CD8-positive, alpha-beta memory T cell (primary cell): ENCODE measurements around the gene CITED2. TPM values are rescaled to one million over a fixed set of nuclear protein-coding genes. Genes with fewer than 3 reads are reported as not detected.
A peak's percentile ranks its signal among the peaks of the same experiment; 100 is the strongest.
"Not testable (repeated sequence)": the region's sequence is repeated elsewhere in the genome, so short reads cannot be mapped to it uniquely, and the experiment has no call there.

ENCODE experiments used
- CTCF ChIA-PET: fragments of 350-600 bp; sonication (Branson Sonifier 250); formaldehyde crosslinking; loops from one replicate; lab custom pipeline; 2021; ENCODE audit warnings: antibody characterized with exemption; lab: Charles Lee
- POLR2A ChIA-PET: fragments of 350-600 bp; sonication (Branson Sonifier 250); formaldehyde crosslinking; loops from one replicate; lab custom pipeline; 2021; ENCODE audit warnings: antibody characterized with exemption; lab: Charles Lee
- DNase-seq, 5 donors: peaks; one replicate each; pipeline versions ENCODE4 v3.0.0 to v3.0.0-alpha.2; 2020 to 2022; ENCODE audit warnings: mixed read lengths in 1 of 5
- H3K27ac ChIP-seq: one replicate; pipeline ENCODE4 v1.7.0; 2013; ENCODE audit warnings: low read depth, mild to moderate bottlenecking, low read length, moderate library complexity
- H3K27me3 ChIP-seq: 2 replicates; pipeline ENCODE4 v1.7.0; 2013; ENCODE audit warnings: low read length, mild to moderate bottlenecking; ENCODE audit not compliant: insufficient read depth, poor library complexity, severe bottlenecking
- H3K36me3 ChIP-seq: 2 replicates; pipeline ENCODE4 v1.7.0; 2013; ENCODE audit warnings: mild to moderate bottlenecking, low read length, moderate library complexity; ENCODE audit not compliant: insufficient read depth
- H3K4me1 ChIP-seq: 2 replicates; pipeline ENCODE4 v1.7.0; 2013; ENCODE audit warnings: mild to moderate bottlenecking, low read length, moderate library complexity; ENCODE audit not compliant: insufficient read depth
- H3K4me3 ChIP-seq: 2 replicates; pipeline ENCODE4 v1.7.0; 2013; ENCODE audit warnings: mild to moderate bottlenecking, low read length
- H3K9me3 ChIP-seq: 2 replicates; pipeline ENCODE4 v1.7.0; 2013; ENCODE audit warnings: mild to moderate bottlenecking, low read length
- H3K27ac Mint-ChIP-seq, 8 donors: one replicate each; pipeline ENCODE4 v1.8.0; 2020 to 2021; ENCODE audit warnings: mixed read lengths in 8 of 8, mild to moderate bottlenecking in 6 of 8, inconsistent platforms in 3 of 8, moderate library complexity in 3 of 8
- H3K27me3 Mint-ChIP-seq, 2 donors: one replicate each; pipeline ENCODE4 v1.8.0; 2020 to 2021; ENCODE audit warnings: mixed read lengths in 2 of 2, mild to moderate bottlenecking in 1 of 2, moderate library complexity in 1 of 2
- H3K36me3 Mint-ChIP-seq, 3 donors: one replicate each; pipeline ENCODE4 v1.8.0; 2020 to 2021; ENCODE audit warnings: mixed read lengths in 3 of 3, inconsistent platforms in 1 of 3, mild to moderate bottlenecking in 1 of 3
- H3K4me1 Mint-ChIP-seq, 3 donors: one replicate each; pipeline ENCODE4 v1.8.0; 2020 to 2021; ENCODE audit warnings: mixed read lengths in 3 of 3, inconsistent platforms in 1 of 3, mild to moderate bottlenecking in 1 of 3
- H3K4me3 Mint-ChIP-seq, 7 donors: one replicate each; pipeline ENCODE4 v1.8.0; 2020 to 2021; ENCODE audit warnings: mixed read lengths in 7 of 7, mild to moderate bottlenecking in 6 of 7, moderate library complexity in 4 of 7, inconsistent platforms in 2 of 7
- H3K9me3 Mint-ChIP-seq, 5 donors: one replicate each; pipeline ENCODE4 v1.8.0; 2020 to 2022; ENCODE audit warnings: mixed read lengths in 5 of 5, mild to moderate bottlenecking in 3 of 5, moderate library complexity in 2 of 5, inconsistent platforms in 1 of 5
- polyA plus RNA-seq: library from polyadenylated mRNA; unstranded; fragments of 300-500 nt; fragmentation: Illumina TruSeq; gene quantifications from one replicate; pipeline ENCODE4 v1.2.3, GENCODE V29; 2021
- total RNA-seq, 2 experiments: library from RNA; stranded (reverse); gene quantifications; one replicate each; pipeline ENCODE4 v1.2.3, GENCODE V29; 2021

Gene CITED2
- total and polyA plus RNA-seq, 3 experiments from 2014 or later, result 53.8 to 69.8 (median 68.6) TPM

- POLR2A ChIA-PET, result interaction anchor here (0.8 to 1.3 kb wide), 3 partner anchors 45 to 596 kb away, joined by 3 to 5 read pairs (median 4); partner anchors contain the start of gene CCDC28A
- H3K4me1 ChIP-seq, result peaks cover 41% of the 10 kb centered on the region
Measured at GRCh38 chr6:139369068-139369467, 5.4 kb downstream of the CITED2 start.

DNA sequence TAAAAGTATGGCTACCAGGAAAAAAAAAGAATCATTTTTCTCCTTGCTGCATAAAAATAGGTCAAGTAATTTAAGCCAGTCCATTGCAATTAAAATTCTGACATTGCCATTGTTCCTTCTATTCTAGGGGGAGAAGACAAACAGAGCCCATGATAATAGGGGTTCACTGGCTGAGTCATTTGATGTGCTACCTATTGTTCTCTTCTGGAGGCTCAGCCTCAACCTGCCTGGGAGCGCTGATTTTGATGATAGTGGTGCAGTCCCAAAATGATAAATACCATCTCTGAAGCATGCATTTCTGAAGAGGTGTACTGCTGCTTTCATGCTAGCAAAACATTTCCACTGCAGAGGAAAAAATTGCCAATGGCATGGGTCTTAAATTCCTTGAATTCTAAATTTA lies 5.8 kb downstream of the CITED2 start:
- Histone ChIP-seq H3K36me3 (no peaks in the 10 kb centered on the region), H3K4me1 (peaks cover 41% of the 10 kb centered on the region), H3K27ac (no peak overlapping the region), H3K27me3 (no peaks in the 10 kb centered on the region), H3K4me3 (no peak overlapping the region), H3K9me3 (no peaks in the 10 kb centered on the region)
- Mint-ChIP-seq H3K27me3 (no peaks in the 10 kb centered on the region), H3K27ac (no peak overlapping the region), H3K4me3 (no peak overlapping the region), H3K4me1 (peaks cover 34 to 63% (median 52%) of the 10 kb centered on the region in 3 donors), H3K9me3 (no peaks in the 10 kb centered on the region), H3K36me3 (peaks cover 0 to 30% (median 11%) of the 10 kb centered on the region in 3 donors)
- DNase-seq, result no peak
- ChIA-PET POLR2A (no interaction called here), CTCF (interaction anchor here (4.9 kb wide), 1 partner anchor 149 kb away, joined by 88 read pairs; no protein-coding TSS in a partner anchor)

More at GRCh38 chr6:139369068-139369467, 5.4 kb downstream of the CITED2 start:
- peaks cover under 1 to 34% (median 11%) of the 10 kb centered on the region in 3 donors for H3K36me3 Mint-ChIP-seq
- H3K4me1 Mint-ChIP-seq, result peaks cover 32 to 59% (median 48%) of the 10 kb centered on the region in 3 donors
- Histone ChIP-seq H3K9me3 (no peaks in the 10 kb centered on the region), H3K27me3 (no peaks in the 10 kb centered on the region), H3K36me3 (no peaks in the 10 kb centered on the region), H3K27ac (no peak overlapping the region), H3K4me3 (no peak overlapping the region)
- no peaks in the 10 kb centered on the region for H3K9me3 Mint-ChIP-seq
- CTCF ChIA-PET, result interaction anchor here (0.8 to 2.1 kb wide), 24 partner anchors 9 to 1072 kb away, joined by 3 to 47 read pairs (median 4); no protein-coding TSS in a partner anchor
- no peak for DNase-seq
- no peak overlapping the region for H3K4me3 Mint-ChIP-seq
- peak overlapping the region in 2 of 8 donors; percentile 16 to 48 for H3K27ac Mint-ChIP-seq
- H3K27me3 Mint-ChIP-seq, result peaks cover 0 to under 1% of the 10 kb centered on the region in 2 donors

GRCh38 chr6:139367810-139368351 lies 6.6 kb downstream of the CITED2 start:
- Mint-ChIP-seq H3K27me3 (no peaks in the 10 kb centered on the region), H3K9me3 (peaks cover 0 to 2% (median 0%) of the 10 kb centered on the region in 5 donors), H3K4me3 (peak overlapping the region in 1 of 7 donors; percentile 17), H3K36me3 (peaks cover 0 to 23% (median 11%) of the 10 kb centered on the region in 3 donors), H3K4me1 (peaks cover 41 to 71% (median 59%) of the 10 kb centered on the region in 3 donors), H3K27ac (peak overlapping the region in 1 of 8 donors; percentile 24)
- H3K27ac ChIP-seq, result no peak overlapping the region
- CTCF ChIA-PET, result interaction anchor here (4.9 kb wide), 1 partner anchor 149 kb away, joined by 88 read pairs; no protein-coding TSS in a partner anchor
- H3K4me1 ChIP-seq, result peaks cover 41% of the 10 kb centered on the region
- H3K9me3 ChIP-seq, result no peaks in the 10 kb centered on the region
- H3K27me3 ChIP-seq, result no peaks in the 10 kb centered on the region
- H3K4me3 ChIP-seq, result no peak overlapping the region
- H3K36me3 ChIP-seq, result no peaks in the 10 kb centered on the region
- POLR2A ChIA-PET, result interaction anchor here (0.6 kb wide), 1 partner anchor 202 kb away, joined by 4 read pairs; no protein-coding TSS in a partner anchor
- no peak for DNase-seq

GRCh38 chr6:139364982-139365379 lies 9.5 kb downstream of the CITED2 start:
- peaks cover 28 to 67% (median 51%) of the 10 kb centered on the region in 3 donors for H3K4me1 Mint-ChIP-seq
- H3K36me3 Mint-ChIP-seq, result no peaks in the 10 kb centered on the region
- Histone ChIP-seq H3K27ac (no peak overlapping the region), H3K4me1 (peaks cover 20% of the 10 kb centered on the region), H3K36me3 (no peaks in the 10 kb centered on the region), H3K9me3 (no peaks in the 10 kb centered on the region), H3K4me3 (no peak overlapping the region), H3K27me3 (no peaks in the 10 kb centered on the region)
- H3K4me3 Mint-ChIP-seq, result no peak overlapping the region
- ChIA-PET POLR2A (interaction anchor here (0.5 to 1.7 kb wide), 10 partner anchors 10 to 549 kb away, joined by 3 to 12 read pairs (median 4); partner anchors contain the start of genes CITED2 and TXLNB), CTCF (interaction anchor here (0.7 to 4.9 kb wide), 44 partner anchors 9 to 775 kb away, joined by 3 to 88 read pairs (median 4); partner anchors contain the start of genes CITED2 and TXLNB)
- H3K9me3 Mint-ChIP-seq, result peaks cover 0 to 2% (median 0%) of the 10 kb centered on the region in 5 donors
- no peaks in the 10 kb centered on the region for H3K27me3 Mint-ChIP-seq
- DNase-seq, result no peak
- no peak overlapping the region for H3K27ac Mint-ChIP-seq

- ChIA-PET POLR2A (interaction anchor here (0.5 to 1.7 kb wide), 12 partner anchors 10 to 548 kb away, joined by 3 to 12 read pairs (median 4); partner anchors contain the start of genes CITED2 and TXLNB), CTCF (interaction anchor here (0.7 to 4.9 kb wide), 45 partner anchors 9 to 774 kb away, joined by 3 to 88 read pairs (median 4); partner anchors contain the start of genes CITED2 and TXLNB)
- H3K36me3 Mint-ChIP-seq, result no peaks in the 10 kb centered on the region
- Histone ChIP-seq H3K36me3 (no peaks in the 10 kb centered on the region), H3K4me1 (peaks cover 14% of the 10 kb centered on the region), H3K9me3 (no peaks in the 10 kb centered on the region), H3K4me3 (no peak overlapping the region), H3K27me3 (no peaks in the 10 kb centered on the region), H3K27ac (no peak overlapping the region)
- peak in 2 of 5 donors; percentile 60 to 63 for DNase-seq
- peak overlapping the region in 6 of 7 donors; percentile 4 to 43 (median 26) for H3K4me3 Mint-ChIP-seq
- H3K27me3 Mint-ChIP-seq, result no peaks in the 10 kb centered on the region
- peak overlapping the region in 4 of 8 donors; percentile 12 to 77 (median 62) for H3K27ac Mint-ChIP-seq
- peaks cover 23 to 61% (median 45%) of the 10 kb centered on the region in 3 donors for H3K4me1 Mint-ChIP-seq
- peaks cover 0 to 2% (median 0%) of the 10 kb centered on the region in 5 donors for H3K9me3 Mint-ChIP-seq
Measured at GRCh38 chr6:139364302-139364981, 10.0 kb downstream of the CITED2 start.

DNA sequence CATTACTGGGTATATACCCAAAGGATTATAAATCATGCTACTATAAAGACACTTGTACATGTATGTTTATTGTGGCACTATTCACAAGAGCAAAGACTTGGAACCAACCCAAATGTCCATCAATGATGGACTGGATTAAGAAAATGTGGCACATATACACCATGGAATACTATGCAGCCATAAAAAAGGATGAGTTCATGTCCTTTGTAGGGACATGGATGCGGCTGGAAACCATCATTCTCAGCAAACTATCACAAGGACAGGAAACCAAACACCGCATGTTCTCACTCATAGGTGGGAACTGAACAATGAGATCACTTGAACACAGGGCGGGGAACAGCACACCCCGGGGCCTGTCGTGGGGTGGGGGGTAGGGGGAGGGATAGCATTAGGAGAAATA lies 10.7 kb downstream of the CITED2 start:
- H3K4me3 Mint-ChIP-seq, result peak overlapping the region in 1 of 7 donors; percentile 20
- POLR2A ChIA-PET, result interaction anchor here (0.6 to 1.6 kb wide), 8 partner anchors 40 to 548 kb away, joined by 3 to 11 read pairs (median 4); no protein-coding TSS in a partner anchor
- CTCF ChIA-PET, result interaction anchor here (0.8 to 4.9 kb wide), 26 partner anchors 9 to 671 kb away, joined by 3 to 88 read pairs (median 5); partner anchors contain the start of genes CITED2 and TXLNB
- peak overlapping the region in 3 of 8 donors; percentile 25 to 48 (median 41) for H3K27ac Mint-ChIP-seq
- not testable (repeated sequence) for H3K27me3 ChIP-seq, H3K9me3 Mint-ChIP-seq, H3K27ac ChIP-seq, H3K36me3 ChIP-seq, DNase-seq, H3K4me3 ChIP-seq, H3K4me1 ChIP-seq, H3K27me3 Mint-ChIP-seq, H3K9me3 ChIP-seq, H3K36me3 Mint-ChIP-seq
- peaks cover 21 to 56% (median 40%) of the 10 kb centered on the region in 3 donors for H3K4me1 Mint-ChIP-seq

GRCh38 chr6:139363123-139363522 lies 11.3 kb downstream of the CITED2 start:
- DNase-seq, H3K27me3 ChIP-seq, H3K27me3 Mint-ChIP-seq, POLR2A ChIA-PET, H3K4me3 ChIP-seq, H3K9me3 ChIP-seq, H3K36me3 Mint-ChIP-seq, H3K4me3 Mint-ChIP-seq, H3K4me1 ChIP-seq, H3K9me3 Mint-ChIP-seq, H3K36me3 ChIP-seq, H3K27ac ChIP-seq: not testable (repeated sequence)
- H3K4me1 Mint-ChIP-seq, result peaks cover 21 to 50% (median 39%) of the 10 kb centered on the region in 3 donors
- peak overlapping the region in 3 of 8 donors; percentile 25 to 81 (median 34) for H3K27ac Mint-ChIP-seq
- CTCF ChIA-PET, result interaction anchor here (4.1 kb wide), 1 partner anchor 144 kb away, joined by 27 read pairs; no protein-coding TSS in a partner anchor
